HK-2 (cell line): Measurements from ENCODE around the gene CASK.
A peak's percentile ranks its signal among the peaks of the same experiment; 100 is the strongest.
"Not testable (repeated sequence)": the region's sequence is repeated elsewhere in the genome, so short reads cannot be mapped to it uniquely, and the experiment has no call there.

Experiments
- DNase-seq: peaks from one replicate; pipeline ENCODE4 v3.0.0-alpha.2; 2018; ENCODE audit not compliant: unreplicated experiment

CASK gene

GRCh38 chrX:41646201-41646600 lies 277.2 kb downstream of the CASK start:
- DNase-seq, result not testable (repeated sequence)

- no peak for DNase-seq
Measured at GRCh38 chrX:41634284-41634683, 289.1 kb downstream of the CASK start.

GRCh38 chrX:41630091-41630490 lies 293.3 kb downstream of the CASK start:
- no peak for DNase-seq

DNA sequence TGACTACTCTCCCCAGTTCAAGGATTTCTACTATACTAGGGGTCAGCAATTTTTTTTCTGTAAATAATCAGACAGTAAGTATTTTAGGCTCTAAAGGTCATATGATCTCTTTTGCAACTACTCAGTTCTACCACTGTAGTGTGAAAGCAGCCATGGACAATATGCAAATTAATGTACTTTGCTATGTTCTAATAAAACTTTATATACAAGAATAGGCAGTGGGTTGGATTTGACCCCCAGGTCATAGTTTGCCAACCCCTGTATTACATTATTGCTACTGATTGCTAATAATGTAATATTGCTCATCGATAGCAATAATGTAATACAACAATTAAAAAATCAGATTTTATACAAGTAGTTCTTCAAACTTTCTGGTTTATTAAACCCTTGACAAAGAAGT lies 293.8 kb downstream of the CASK start:
- DNase-seq, result no peak

GRCh38 chrX:41621222-41621723 lies 302.1 kb downstream of the CASK start:
- DNase-seq, result peak; percentile 73

DNA sequence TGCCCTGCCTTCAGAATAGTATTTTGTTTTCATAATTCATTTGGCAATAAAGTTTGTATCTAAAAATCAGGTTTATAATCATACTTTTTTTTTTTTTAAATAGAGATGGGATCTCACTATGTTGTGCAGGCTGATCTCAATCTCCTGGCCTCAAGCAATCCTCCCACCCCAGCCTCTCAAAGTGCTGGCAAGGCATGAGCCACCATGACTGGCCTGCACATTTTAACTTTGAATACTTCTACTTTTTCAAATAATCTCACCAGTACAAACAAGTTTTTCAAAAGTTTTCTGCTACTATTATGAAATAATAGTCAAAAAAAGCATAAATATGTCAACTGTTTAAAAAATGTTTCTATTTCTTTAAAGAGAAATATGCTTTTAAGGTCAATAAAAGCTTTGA lies 304.1 kb downstream of the CASK start:
- no peak for DNase-seq

DNA sequence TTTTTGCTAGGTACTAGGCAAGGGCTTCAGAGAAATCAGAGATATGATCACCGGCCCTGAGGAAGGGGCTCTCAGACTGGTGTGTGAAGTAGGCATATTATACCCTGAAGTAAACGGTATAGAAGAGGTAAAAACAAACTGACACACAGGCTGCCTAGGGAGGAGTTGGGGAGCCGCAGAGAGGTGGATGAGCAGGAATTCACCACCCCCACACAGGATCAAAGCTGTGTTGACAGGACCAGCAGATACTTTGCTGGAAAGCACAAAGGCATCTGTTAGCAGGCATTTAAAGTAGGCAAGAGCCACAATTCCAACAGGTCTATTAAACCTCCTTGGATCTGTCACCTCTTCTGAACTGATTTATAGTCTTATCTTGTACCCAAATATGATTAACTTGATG lies 306.4 kb downstream of the CASK start:
- no peak for DNase-seq

DNA sequence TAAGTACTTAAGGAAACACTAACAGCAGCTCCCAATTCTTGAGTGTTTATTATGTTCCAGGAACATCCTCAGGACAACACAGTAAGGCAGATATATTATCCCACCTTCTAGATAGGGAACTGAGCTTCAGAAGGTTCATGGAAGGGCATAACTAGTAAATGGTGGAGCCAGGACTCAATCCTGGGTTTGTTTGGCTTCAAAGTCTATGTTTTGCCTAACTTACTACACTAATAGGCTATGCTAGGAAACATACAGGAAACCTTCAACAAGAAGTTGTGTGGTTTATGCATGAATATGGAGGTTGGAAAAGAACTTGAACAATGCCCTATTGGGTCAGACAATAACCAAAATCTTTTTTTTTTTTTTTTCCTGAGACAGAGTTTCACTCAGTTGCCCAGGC lies 307.1 kb downstream of the CASK start:
- DNase-seq, result no peak

DNA sequence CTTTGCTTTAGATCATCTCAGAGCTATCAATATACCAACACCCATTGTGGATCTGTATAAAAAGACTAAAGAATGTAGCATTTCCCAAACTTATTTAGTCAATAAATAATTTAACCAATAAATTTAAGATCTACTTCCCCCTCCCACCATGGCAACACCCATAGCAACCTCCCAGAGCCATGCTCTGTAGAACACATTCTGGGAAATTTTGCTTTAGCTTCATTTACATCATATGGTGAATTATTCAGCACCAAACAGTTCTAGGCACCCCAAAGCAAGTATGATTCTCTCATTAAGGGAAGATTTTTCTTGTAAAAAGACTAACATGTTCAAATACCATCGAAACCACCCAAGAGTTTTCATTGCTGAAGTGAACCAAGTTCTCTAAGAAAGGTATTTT lies 315.1 kb downstream of the CASK start:
- no peak for DNase-seq

DNA sequence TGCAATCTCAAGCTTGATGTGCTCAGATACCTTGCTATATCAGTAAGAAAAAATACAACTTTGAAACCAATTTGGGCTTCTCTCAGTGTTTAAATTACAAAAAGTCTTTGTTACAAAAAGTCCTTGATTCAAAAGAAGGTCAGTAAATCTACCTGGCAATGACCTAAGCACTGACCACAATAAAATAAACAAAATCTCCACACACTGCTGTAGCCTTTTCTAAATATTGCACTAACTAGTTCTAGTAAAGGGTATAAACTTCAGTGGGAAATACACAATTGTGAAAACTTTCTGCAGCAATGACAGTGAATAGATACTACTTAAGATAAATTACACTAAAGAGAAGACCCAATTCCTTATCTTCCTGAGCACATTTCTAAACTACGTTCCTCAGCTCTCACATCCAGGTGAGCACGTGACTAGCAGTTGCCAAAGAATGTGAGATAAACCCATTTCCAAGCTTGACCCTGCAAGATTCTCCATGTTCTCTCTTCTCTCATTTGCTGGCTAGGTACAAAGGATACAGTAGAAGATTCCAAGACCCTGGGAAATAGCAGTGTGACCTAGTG lies 316.0 kb downstream of the CASK start:
- no peak for DNase-seq

DNA sequence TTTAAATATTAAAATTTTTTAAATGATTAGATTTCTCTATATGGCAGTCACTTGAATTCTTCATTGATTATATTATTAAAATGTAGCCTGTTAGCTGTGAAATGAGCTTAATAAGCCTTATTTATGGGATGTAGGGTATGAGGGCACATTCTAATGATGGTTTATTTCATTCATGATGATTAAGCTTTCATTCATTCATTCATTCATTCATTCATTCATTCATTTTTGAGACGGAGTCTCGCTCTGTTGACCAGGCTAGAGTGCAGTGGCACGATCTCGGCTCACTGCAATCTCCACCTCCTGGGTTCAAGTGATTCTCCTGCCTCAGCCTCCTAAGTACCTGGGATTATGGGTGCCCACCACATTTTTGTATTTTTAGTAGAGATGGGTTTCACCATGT lies 317.3 kb downstream of the CASK start:
- DNase-seq, result not testable (repeated sequence)

DNA sequence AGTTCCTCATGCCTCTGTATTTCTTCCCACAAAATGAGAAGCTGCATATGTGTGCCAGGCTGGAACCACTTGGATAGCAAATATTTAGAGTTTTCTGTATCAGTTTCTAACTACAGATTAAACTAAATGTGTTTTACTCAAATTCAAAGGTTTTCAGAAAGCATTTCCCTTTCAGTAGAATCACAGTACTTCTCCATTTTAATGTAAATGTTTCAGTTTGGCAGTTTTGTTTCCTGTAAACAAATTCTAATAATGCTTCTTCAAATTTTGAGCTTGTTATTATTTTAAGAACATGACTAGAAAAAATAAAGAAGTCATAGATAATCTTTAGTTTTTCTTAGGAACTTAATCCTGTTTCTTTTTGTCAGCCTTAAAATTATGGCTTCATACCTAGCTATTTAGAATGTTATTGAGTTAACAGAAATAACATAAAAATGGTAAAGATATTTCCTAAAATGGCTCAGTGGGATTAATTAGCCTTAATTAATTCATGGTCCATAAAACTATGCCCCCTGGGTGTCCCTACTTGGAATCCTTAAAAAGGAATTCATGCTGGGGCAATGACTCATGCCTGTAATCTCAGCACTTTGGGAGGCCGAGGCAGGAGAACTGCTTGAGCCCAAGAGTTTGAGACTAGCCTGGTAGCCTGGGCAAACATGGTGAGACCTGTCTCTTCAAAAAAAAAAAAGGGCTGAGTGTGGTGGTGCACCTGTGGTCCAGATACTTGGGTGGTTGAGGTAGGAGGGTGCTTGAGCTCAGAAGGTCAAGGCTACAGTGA lies 318.4 kb downstream of the CASK start:
- no peak for DNase-seq

DNA sequence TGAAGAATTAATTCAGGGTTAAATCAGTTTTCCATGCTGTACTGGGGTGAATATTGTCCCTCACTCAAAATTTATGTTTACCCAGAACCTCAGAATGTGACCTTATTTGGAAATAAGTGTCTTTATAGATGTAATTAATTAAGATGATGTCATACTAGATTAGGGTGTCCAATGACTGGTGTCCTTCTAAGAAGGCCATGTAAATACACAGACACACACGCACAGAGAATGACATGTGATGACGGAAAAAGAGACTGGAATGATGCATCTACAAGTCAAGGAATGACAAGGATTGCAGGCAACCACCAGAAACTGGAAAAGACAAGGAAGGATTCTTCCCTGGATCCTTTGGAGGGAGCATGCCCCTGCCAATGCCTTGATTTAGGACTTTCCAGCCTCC lies 319.2 kb downstream of the CASK start:
- DNase-seq, result no peak

- DNase-seq, result no peak
Measured at GRCh38 chrX:41603596-41603995, 319.8 kb downstream of the CASK start.

DNA sequence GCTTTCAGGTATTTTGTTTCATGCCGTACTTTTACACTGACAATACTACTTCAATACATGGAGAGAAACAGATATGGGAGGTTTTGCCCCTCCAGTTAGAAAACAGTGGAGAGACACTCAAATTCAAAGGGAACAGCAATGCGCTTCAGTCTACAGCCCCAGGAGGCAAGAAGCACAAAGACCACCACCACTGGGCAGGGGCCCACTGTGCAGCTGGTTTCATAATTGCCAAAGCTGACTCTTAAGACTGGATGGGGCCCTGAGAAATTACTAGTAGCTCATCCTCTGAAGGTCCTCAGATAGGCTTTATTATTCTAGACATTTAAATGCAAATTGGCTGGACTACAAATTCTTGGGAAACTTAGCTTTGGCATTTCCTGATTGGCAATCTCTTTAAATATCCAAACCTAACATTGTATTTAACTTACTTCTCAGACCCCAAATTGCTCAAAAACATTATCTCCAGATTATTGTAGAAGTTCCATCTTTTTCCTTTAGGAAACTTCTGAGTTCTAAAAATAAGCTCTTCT lies 320.5 kb downstream of the CASK start:
- no peak for DNase-seq

GRCh38 chrX:41600291-41600690 lies 323.1 kb downstream of the CASK start:
- no peak for DNase-seq

DNA sequence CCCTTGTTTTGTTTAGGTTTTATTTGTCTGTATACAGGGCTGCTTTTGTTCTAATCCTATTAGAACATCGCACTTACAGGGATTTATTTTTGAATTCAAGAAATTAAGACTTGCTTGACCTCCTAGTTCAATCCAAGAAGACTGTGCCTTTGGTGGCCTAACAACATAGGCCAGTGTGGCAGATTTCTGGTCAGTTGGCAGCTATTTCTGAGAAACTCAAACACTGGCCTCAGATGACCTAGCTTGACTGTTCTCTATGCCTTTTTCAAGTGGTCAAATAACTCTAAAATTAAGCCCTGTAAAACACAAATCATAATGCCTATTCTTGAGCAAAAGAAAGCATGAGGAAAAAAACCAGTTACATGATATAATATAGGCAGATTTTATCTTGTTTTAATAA lies 323.8 kb downstream of the CASK start:
- no peak for DNase-seq

- DNase-seq, result no peak
Measured at GRCh38 chrX:41596596-41596995, 326.8 kb downstream of the CASK start.

DNA sequence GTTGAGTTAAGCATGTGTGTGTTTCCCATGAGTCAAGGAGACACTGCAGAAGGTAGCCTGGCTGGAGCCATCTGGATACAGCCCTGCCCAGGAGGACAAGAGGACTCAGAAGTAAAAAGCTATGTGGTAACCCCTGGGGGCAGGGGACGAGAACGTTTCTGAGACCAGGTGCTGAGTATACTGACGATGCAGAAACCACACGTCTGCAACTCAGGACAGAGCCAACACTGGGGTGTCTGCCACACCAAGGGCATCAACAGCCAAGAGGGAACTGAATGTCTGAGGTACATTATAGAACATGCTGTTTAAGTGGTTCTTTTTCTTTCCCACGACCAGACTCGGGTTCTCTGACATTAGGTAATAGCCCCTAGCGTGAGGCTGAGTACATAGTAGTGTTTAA lies 328.7 kb downstream of the CASK start:
- no peak for DNase-seq

- DNase-seq, result no peak
Measured at GRCh38 chrX:41591906-41592305, 331.4 kb downstream of the CASK start.

- no peak for DNase-seq
Measured at GRCh38 chrX:41590641-41591040, 332.7 kb downstream of the CASK start.

GRCh38 chrX:41589634-41590270 lies 333.6 kb downstream of the CASK start:
- DNase-seq, result no peak

DNA sequence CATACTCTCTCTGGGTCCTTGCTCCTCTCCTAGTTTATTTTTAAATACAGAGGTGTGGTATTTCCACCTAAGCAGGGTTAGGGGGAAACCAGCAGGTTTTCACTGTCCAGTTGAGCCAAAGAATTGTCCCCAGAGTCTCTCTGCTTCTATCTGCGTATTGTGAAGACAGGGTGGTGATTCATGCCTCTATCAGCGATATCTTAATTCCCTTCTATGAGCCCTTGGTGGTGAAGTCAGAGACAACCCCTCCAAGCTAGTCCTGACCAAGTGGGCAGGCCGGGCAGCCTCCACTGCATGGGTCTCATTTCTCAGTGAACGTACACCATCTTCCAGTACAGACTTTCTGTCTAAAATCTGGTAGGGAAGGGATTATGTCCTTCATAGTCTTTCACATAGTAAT lies 335.1 kb downstream of the CASK start:
- DNase-seq, result no peak
